Left hindlimb (tissue), 1 donor: ENCODE results near the gene SLC22A17.
A peak's percentile ranks its signal among the peaks of the same experiment; 100 is the strongest.

Experiments used
- DNase-seq: peaks from one replicate; pipeline ENCODE4 v3.0.0-alpha.2; 2018

The SLC22A17 gene

DNA sequence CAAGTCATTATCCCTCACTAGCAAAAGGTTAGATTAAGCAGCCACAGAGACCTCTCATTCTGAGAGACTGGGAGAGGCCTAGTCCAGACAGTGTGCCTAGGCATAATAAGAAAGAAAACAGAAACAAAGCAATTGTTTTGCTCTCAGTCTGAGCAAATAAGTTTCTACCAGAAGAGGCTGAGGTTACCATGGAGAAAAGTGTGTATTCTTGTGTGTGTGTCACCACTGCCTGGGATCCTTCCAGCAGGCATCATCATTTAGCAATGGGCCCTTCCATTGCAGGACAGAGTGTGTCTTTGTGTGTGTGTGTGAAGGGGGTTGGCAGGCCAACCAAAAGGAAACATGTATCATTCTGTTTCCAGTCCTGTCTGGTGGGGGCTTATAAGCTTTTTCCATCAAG lies 8.6 kb upstream of the SLC22A17 start:
- no peak for DNase-seq

DNA sequence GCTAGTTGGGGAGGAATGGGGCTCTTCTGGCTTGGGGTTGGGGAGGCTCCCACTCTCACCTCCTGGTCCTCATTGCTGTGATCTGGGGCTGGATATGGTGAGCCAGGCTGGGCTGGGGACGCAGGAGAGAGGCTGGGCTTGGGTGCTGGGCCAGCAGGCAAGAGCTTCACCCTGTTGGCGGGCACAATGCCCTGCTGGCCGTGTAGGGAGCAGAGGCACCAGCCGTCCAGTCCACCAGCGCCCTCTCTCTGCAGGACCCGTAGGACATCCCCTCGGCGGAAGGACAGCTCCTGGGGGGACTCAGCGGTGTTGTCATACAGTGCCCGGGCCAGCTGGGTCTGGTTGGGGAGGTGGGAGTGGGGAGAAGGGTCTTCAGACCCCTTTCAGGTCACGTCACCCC lies 7.8 kb upstream of the SLC22A17 start:
- no peak for DNase-seq

DNA sequence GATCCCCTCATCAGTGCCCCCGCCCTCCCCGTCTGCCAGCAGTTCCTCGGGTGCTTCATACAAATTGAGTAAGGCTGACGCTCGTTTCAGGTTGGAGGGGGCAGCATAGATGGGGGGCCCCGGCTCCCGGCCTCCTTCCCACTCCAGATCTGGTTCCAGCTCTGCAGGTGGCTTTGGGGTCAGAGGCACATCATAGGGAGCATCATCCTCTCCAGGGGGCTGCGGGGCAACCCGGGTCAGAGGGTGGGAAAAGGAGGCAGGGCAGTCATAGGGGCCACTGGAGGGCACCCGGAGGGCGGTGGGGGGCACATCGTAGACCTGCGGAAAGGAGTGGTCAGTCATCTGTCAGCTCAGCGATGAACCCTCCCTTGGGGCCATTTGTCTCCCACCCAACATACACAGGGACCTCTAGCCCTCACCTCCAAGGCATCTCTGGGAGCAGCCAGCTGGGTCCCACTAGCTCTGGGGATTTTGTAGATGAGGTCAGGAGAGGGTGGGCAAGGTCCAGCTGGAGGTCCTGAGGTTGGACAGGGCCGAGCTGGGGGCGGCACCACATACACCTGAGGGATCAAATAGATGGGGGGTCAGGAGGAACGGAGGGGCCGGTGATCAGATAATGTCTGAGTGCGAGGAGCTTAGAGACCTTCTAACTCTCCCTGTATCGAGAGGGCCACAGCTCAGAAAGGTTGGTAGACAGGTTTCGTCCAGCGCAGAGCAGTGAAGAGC lies 7.2 kb upstream of the SLC22A17 start:
- no peak for DNase-seq

DNA sequence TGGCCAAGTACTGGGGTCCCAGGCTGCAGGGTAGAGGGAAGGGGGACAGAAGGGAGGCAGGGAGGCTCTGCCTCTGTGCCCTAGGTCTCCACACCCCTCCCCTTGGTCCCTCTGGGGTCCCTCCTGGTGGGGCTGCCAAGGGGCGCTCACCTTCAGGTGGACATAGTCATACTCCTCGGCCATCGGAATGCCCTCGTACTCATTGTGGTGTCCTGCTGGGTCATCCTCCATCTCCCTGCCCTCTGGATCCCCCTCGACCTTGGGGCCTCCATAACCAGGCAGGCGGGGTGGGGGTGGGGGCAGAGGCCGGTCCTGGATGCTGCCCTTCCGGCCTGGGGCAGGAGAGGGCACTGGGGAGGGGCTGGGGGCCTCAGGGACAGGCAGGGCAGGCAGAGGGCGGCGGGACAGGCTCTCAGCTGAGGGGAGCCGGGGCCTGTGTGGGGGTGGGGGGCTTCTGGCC lies 6.5 kb upstream of the SLC22A17 start:
- no peak for DNase-seq

DNA sequence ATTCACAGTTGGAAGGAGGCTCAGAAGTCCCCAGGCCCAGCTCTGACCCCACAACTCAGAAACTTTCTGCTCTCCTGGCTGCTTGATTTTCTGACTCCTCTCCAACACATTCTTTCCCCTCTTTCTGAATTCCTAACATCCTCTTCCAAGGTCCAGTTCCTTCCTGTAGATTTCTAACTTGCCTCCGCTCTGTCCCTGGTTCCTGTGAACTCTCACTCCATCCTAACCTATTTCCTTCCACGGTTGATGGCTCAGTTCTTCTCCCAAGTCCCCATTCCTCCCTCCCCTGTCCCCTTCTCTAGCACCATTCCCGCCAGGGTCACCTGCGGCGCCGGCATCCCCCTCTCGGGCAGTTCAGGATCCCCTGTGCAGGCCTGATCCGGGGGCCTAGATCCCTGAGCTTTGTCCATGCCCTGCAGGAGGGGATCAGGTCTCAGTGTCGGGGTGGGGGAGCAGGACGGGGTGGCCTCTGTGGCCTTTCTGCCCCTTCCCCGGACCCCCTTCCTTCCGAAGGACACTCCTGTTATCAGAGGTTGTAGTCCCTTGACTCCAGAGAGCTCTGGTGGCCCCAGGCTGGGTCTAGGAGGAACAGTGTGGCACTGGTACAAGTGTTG lies 6.0 kb upstream of the SLC22A17 start:
- DNase-seq, result no peak

DNA sequence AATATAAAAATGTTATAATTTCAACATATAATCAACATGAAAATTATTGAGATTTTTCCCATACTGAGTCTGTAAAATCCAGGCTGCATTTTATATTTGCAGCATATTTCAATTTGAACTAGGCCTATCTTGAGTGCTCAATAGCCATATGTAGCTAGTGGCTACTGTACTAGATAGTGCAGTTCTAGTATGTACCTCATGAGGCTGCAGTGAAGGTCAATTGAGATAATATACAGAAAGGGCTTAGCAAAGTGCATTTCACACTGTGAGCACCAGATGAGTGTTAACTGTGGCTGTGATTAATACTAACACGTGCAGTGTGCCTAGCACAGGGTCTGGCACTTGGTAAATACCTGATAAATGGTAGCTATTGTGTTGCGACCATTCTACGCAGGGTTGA lies 5.4 kb upstream of the SLC22A17 start:
- DNase-seq, result no peak

DNA sequence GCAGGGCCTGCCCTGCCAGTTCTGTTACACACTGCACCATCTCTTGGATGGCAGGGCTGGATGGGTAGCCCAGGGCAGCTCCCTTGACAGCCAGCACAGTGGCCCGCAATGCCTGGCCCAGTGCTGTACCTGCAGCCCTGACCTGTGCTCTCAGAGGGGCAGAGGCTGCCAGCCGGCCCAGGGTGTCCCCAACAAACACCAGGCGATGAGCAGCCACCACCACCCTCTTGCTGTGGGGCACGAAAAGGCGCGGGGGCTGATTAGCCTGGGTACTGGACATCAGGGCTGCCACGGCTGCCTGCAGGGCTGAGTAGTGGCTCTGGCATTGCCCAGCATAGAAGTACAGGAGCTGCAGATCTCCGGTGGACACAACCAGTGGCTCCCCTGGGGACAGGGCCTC lies 4.6 kb upstream of the SLC22A17 start:
- DNase-seq, result no peak

DNA sequence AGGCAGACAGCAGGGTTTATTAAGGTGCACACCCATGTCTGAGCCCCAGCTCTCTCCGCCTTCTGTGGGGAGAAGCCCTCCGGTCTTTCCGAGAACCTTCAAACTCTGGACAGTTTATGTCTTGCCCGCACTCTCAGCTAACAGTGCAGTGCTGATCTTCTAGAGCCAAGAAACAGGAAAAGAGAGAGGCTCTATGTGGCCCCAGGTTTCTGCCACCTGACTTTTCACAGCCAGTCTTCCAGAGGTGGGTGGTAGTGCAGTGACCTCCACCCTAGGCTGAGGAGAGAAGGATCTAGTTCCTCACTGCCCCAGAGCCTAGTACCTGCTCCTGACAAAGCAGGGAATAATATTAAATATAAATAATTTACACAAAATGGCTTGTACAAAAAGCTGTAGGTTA lies 4.0 kb upstream of the SLC22A17 start:
- DNase-seq, result no peak

DNA sequence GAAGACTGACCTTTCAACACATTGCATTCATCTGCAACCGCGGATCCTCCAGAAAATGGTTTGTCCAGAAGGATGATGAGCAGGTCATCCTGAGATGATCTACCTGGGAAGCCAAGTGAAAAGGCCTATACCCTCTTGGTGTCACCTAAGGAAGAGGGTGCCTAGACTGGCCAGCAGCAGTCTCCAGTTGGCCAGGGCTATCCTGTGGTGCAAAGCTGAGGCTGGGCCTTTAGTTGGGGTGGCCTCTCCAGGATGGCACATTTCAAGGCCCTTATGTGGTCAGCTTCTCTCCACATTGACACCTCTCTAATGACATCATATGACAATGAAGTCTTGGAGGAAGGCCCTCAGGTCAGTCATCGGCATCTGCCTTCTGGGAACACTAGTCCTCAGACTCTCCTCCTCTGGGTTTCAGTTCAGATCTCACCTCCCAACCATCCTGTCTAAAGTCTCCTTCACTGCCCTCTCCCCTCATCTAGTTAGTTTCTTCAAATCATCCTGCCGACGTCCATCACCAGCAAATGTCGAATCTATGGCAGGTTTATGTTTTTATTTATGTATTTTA lies 3.3 kb upstream of the SLC22A17 start:
- DNase-seq, result no peak

DNA sequence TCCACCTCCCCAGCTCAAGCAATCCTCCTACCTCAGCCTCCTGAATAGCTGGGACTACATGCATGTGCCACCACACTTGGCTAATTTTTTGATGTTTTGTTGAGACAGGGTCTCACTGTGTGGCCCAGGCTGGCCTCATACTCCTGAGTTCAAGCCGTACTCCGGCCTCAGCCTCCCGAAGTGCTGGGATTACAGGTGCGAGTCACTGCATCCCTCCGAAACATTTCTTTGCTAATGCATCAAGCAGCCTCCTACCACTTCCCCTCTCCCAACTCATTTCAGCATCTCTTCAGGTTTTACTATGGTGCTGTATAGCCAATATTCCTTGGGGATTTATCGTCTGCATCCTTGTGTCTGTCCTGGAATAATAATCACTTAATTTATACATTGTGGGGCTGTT lies 2.3 kb upstream of the SLC22A17 start:
- DNase-seq, result no peak

DNA sequence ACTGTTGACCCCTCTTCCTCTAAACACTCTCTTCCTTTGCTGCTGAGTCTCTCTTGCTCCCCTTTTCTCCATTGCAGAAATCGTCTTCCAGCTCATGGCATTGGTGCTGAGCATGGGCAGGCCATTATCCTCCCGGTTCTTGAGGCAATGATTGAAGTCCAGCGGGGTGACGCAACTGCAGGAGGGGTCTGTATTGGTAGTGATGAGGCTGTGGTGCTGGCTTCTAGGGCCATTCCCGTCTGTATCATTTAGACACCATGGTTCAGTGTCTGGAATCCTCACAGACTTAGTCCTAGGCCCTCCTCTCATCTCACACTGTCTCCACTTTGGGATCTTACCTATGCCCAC lies 720 bp upstream of the SLC22A17 start:
- no peak for DNase-seq

DNA sequence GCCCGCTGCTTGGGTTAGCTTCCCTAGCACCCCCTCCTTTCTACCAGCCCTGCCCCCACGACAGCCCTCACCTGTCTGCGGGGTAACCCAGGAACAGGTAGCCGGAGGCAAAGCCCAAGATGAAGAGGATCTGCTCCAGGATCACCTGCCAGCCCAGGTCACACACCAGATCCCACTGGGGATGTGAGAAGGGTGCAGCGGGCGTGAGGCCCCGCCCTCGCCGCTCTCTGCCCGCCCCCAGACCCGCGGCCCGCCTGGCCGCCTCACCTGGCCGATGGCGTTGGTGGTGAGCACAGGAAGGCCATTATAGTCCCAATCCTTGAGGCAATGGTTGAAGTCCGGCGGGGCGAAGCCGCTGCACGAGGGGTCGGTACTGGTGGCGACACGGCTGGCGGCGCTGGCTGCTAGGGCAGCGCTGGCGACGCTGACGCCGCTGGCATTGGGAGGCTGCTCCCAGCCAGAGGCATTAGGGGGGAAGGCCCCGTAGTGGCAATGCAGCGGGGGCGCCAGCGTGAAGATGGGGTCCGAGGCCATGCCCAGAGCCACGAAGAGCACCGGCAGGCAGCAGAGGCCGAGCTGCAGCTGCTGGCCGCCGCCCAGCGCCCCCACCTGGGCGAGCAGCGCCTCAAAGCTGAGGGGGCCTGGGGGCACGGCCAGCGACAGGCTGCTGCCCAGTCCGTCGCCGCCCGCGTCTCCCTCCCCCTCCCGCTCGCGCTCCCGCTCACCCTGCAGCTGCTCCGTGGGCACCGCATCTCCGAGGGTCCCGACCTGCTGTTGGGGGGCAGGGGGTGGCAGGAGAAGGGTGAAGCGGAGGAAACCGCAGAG lies 794 bp downstream of the SLC22A17 start:
- DNase-seq, result peak; percentile 55

DNA sequence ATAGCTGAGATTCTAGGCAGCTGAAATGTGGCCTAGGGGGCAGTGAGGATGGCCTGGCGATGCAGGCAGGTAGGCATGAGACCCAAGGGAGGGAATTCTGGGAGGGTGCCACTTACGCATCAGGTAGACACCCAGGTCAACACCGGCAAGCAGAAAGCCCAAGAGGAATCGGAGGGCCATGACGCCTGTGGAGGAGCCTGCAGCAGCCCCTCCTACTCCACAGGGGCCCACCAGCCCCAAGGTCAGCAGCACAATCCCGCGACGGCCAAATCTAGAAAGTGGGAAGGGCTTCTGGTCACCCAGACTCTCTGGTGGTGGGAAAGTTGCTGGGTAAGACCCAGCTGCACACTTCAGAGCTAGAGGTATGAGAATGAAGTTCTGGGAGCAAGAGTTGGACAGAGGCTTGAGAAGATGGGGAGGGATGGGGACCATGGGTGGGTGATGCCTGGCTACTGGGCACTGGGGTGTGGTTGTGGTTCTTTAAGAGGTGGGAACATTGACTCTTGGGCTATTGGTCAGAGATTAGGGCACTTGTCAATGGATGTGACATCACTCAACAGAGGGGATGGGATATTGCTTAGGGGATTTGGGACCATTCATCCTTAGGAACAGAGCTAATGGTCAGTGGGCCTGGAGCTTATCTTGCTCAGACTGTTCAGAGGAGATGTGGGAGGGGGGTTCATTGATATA lies 3.4 kb downstream of the SLC22A17 start:
- no peak for DNase-seq

DNA sequence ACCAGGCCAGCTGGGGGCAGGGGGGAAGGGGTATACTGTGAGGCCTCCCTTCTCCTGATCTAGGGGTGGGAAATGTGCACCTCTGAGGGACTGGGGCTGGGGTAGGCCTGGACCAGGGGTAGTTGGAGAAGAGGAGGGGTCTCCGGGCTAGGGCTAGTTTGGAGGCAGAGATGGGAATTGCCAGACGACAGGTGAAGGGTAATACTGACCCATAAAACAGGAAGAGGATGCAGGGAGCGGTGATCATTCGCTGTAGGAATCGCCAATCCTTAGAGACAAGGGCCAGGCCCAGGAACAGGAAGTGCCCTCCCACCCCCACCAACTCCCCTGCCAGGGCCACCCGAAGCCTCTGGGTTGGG lies 4.4 kb downstream of the SLC22A17 start:
- DNase-seq, result no peak

DNA sequence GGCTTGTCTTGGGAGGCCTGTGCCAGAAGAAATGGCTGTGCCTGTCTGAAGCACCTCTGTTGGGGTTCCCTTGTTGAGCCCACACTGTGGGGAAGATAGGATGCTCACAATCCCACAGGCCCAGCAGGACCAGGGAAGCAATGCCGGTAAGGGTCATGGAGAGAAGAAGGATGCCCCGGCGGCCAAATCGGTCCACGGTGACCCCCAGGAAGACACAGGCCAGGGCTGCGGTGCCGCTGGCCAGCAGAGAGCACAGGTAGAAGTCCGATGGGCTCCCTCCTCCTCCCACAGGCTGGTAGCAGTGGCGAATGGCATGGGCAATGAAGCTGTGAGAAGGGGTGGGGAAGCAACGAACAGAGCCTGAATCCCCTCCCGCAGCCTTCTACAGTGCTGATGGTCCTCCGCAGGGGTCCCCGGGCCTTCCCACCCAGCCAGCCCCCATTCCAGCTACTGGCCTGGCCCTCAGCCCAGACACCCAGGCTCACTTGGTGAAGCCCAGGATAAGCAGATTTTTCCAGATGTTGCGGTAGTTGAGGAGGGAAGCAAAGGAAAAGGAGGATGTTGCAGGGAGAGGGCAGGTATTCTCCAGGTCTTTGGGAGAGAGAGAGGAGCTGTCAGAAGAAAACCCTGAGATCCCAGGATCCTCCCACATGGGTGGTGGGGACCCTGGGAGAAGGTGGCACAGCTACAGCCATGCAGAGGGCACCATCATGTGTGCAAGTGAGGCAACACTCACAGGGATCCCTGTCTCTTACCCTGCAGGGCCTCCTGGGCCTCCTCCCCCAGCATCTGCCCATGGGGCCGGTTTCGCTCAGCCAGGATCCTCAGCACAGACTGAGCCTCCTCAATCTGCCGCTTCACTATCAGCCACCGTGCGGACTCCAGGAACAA lies 5.0 kb downstream of the SLC22A17 start:
- no peak for DNase-seq

DNA sequence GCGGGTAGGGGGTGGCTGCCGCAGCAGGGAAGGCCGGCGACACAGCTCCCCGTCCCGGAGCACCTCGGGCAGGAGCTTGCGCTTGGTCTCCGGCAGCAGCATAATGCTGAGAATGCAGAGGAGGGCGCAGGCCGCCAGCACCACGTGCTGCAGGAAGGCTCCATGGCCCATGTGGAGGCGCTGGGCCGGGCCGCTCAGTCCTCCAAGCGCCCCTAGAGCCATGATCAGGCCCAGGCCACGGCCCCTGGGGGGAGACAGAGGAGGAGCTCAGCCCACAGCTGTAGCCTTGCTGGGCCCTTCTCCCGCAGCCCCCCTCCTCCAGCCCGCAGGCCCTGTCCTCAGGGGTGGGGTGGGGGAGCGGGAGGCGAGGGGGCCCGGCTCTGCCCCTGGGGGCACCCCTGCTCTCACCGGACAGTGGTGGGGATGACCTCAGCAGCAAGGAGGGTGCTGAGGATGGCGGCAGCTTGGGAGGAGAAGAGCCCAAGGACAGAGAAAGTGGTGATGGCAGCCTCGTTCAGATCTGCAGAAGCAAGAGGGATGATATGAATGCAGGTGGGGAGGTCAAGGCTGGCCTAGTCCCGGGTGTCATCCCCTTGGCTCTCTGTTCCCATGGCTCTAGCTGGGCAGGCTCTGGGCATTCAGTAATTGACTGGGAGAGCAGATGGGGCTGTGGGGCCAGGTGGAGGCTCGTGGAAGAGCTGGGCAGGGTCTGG lies 5.8 kb downstream of the SLC22A17 start:
- no peak for DNase-seq

DNA sequence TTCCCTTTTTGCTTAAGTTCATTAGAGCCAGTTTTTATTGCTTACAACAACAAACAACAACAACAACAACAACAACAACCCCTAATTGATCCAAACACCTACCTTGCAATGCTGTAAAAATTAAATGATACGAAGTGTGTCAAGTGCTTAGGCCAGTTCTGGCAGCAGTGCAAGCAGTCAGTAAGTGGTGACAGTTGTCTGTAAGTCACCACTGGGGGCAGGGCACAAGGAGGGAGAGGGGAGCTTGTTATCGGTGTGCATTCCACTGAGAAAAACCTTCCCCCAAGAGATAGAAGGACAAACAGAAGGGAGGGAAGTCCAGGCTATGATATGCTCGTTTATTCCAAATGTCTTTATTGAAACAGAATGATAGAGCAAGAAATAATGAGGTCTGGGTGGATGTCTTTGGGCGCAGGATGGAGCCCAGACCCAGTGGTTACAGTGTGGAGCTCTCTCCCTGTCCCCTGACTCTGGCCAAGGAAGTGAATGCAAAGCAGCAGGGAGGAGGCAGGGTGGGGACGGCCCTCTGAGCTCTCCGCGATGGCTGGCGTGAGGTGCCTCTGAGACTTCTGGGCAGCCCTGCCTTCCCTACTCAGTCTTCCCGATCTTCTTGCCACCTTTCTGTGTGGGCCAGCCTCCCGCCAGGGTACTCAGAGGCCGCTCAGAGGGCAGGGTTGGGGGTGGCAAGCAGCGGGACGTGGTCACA lies 6.5 kb downstream of the SLC22A17 start:
- DNase-seq, result no peak

DNA sequence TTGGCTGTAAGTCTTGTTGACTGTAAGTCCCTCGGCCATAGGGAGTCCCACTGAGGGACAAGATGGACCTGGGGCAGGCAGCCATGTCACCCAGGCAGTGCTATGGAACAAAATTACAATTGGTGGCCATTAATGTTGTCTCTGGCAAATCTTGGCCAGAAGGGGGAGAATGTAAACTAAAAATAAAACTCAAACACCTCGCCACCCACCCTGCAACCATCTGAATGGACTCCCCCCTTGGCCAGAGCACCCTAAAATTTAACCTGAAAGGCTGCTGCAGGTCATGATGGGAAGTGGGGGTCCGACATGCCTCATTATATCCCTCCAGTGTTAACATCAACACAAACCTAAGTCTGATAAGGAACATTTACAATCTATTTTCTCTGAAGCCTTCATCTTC lies 8.2 kb downstream of the SLC22A17 start:
- no peak for DNase-seq

DNA sequence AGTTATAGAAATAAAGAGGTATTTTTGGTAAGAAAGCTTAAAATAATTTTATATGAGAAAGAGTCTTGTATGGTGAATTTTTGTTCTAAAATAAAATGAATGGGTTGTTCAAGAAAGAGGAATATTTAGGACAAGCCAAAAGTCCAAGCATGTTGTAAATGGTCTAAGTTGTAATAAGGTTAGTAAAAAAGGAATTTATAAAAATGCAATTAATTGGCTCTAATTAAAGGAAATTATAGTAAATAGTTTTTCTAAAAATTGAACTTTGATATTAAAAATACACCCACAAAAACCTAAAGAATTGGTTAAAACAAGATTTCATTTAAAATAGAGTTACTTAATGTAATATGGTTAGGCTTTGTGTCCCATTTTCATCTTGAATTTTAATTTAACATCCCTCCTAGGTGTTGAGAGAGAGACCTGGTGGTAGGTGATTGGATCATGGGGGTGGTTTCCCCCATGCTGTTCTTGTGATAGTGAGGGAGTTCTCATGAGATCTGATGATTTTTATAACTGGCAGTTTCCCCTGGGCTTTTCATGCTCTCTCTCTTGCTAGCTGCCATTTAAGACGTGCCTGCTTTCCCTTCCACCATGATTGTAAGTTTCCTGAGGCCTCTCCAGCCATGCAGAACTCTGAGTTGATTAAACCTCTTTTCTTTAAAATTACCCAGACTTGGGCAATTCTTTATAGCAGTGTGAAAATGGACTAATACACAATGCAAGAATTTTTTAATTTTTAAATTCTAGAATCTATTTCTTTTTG lies 13.0 kb downstream of the SLC22A17 start:
- no peak for DNase-seq

DNA sequence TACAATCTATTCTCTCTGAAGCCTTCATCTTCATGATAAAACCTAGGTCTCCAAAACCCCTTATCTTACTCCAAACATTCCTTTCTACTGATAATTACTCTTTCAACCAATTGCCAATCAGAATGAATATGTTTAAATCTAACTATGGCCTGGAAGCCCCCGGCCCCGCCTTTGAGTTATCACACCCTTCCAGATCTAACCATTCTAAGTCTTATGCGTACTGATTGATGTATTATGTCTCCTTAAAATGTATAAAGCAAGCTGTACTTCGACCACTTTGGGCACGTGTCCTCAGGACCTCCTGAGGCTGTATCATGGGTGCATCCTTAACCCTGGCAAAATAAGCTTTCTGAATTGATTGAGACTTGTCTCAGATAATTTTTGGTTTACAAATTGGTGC lies 17.1 kb downstream of the SLC22A17 start:
- DNase-seq, result no peak
